ENCODE measurements around the gene FBXL5. TPM values are rescaled to one million over a fixed set of nuclear protein-coding genes. Genes with fewer than 3 reads are reported as not detected.

The FBXL5 gene
- total RNA-seq, 1 donor from 2014 or later = 92.2 TPM

GRCh38 chr4:15558561-15558960 lies 96.6 kb downstream of the FBXL5 start:
- Mint-ChIP-seq H3K4me1 (ENCODE audit: low read depth, unreplicated experiment) (no peaks in the 10 kb centered on the region), H3K27ac (ENCODE audit: unreplicated experiment) (no peak overlapping the region), H3K9me3 (ENCODE audit: unreplicated experiment) (no peaks in the 10 kb centered on the region), H3K36me3 (ENCODE audit: low read depth, unreplicated experiment) (peaks cover 29% of the 10 kb centered on the region), H3K4me3 (ENCODE audit: unreplicated experiment) (no peak overlapping the region), H3K27me3 (ENCODE audit: low read depth, unreplicated experiment) (no peaks in the 10 kb centered on the region)
- Histone ChIP-seq H3K79me2 (ENCODE audit: insufficient read depth, low read length) (no peaks in the 10 kb centered on the region), H3K4me2 (ENCODE audit: low read length) (no peak overlapping the region), H3K36me3 (ENCODE audit: insufficient read depth, low read length) (peaks cover 18% of the 10 kb centered on the region), H3K27me3 (ENCODE audit: insufficient read depth, low read length) (no peaks in the 10 kb centered on the region), H3K9ac (ENCODE audit: low read length) (no peak overlapping the region), H4K20me1 (ENCODE audit: insufficient read depth, low read length) (no peaks in the 10 kb centered on the region), H3K9me3 (ENCODE audit: insufficient read depth, low read depth, low read length) (no peaks in the 10 kb centered on the region), H3K4me1 (ENCODE audit: insufficient read depth, low read length) (no peaks in the 10 kb centered on the region), H3K4me3 (ENCODE audit: insufficient read depth, low read depth, low read length) (no peak overlapping the region), H2AFZ (ENCODE audit: low read depth, low read length) (no peak overlapping the region), H3K27ac (ENCODE audit: low read depth, low read length) (no peak overlapping the region)
- FAIRE-seq = no peak
- TF ChIP-seq EZH2 (IDR thresholded peaks at IDR 0.05; ENCODE audit: insufficient read depth, low read length) (no peak), CTCF (IDR thresholded peaks at IDR 0.05; ENCODE audit: insufficient read depth, low read depth, low read length) (no peak)
- no peak for DNase-seq (ENCODE audit: low read depth)

- no peak overlapping the region for H3K4me3 ChIP-seq (ENCODE audit: insufficient read depth, low read depth, low read length)
- FAIRE-seq = no peak
- Mint-ChIP-seq H3K4me3 (ENCODE audit: unreplicated experiment) (no peak overlapping the region), H3K27ac (ENCODE audit: unreplicated experiment) (no peak overlapping the region), H3K36me3 (ENCODE audit: low read depth, unreplicated experiment) (peaks cover 24% of the 10 kb centered on the region), H3K4me1 (ENCODE audit: low read depth, unreplicated experiment) (no peaks in the 10 kb centered on the region), H3K27me3 (ENCODE audit: low read depth, unreplicated experiment) (no peaks in the 10 kb centered on the region), H3K9me3 (ENCODE audit: unreplicated experiment) (no peaks in the 10 kb centered on the region)
- no peak overlapping the region for H3K4me2 ChIP-seq (ENCODE audit: low read length)
- no peaks in the 10 kb centered on the region for H3K79me2 ChIP-seq (ENCODE audit: insufficient read depth, low read length)
- no peak overlapping the region for H2AFZ ChIP-seq (ENCODE audit: low read depth, low read length)
- H3K27ac ChIP-seq (ENCODE audit: low read depth, low read length) = no peak overlapping the region
- no peaks in the 10 kb centered on the region for H3K27me3 ChIP-seq (ENCODE audit: insufficient read depth, low read length)
- H3K36me3 ChIP-seq (ENCODE audit: insufficient read depth, low read length) = peaks cover 16% of the 10 kb centered on the region
- no peak overlapping the region for H3K9ac ChIP-seq (ENCODE audit: low read length)
- H4K20me1 ChIP-seq (ENCODE audit: insufficient read depth, low read length) = no peaks in the 10 kb centered on the region
- no peaks in the 10 kb centered on the region for H3K9me3 ChIP-seq (ENCODE audit: insufficient read depth, low read depth, low read length)
- no peak for DNase-seq (ENCODE audit: low read depth)
- no peaks in the 10 kb centered on the region for H3K4me1 ChIP-seq (ENCODE audit: insufficient read depth, low read length)
- no peak for TF ChIP-seq CTCF (IDR thresholded peaks at IDR 0.05; ENCODE audit: insufficient read depth, low read depth, low read length)
- no peak for TF ChIP-seq EZH2 (IDR thresholded peaks at IDR 0.05; ENCODE audit: insufficient read depth, low read length)
Measured at GRCh38 chr4:15557786-15558550, 97.2 kb downstream of the FBXL5 start.

- H3K4me1 ChIP-seq (ENCODE audit: insufficient read depth, low read length) = no peaks in the 10 kb centered on the region
- FAIRE-seq (no peak), DNase-seq (ENCODE audit: low read depth) (no peak)
- H3K9me3 ChIP-seq (ENCODE audit: insufficient read depth, low read depth, low read length) = no peaks in the 10 kb centered on the region
- H2AFZ ChIP-seq (ENCODE audit: low read depth, low read length) = no peak overlapping the region
- peaks cover 22% of the 10 kb centered on the region for H3K36me3 Mint-ChIP-seq (ENCODE audit: low read depth, unreplicated experiment)
- H3K4me3 ChIP-seq (ENCODE audit: insufficient read depth, low read depth, low read length) = no peak overlapping the region
- H3K9me3 Mint-ChIP-seq (ENCODE audit: unreplicated experiment) = no peaks in the 10 kb centered on the region
- TF ChIP-seq CTCF (IDR thresholded peaks at IDR 0.05; ENCODE audit: insufficient read depth, low read depth, low read length) (no peak), EZH2 (IDR thresholded peaks at IDR 0.05; ENCODE audit: insufficient read depth, low read length) (no peak)
- H3K4me1 Mint-ChIP-seq (ENCODE audit: low read depth, unreplicated experiment) = no peaks in the 10 kb centered on the region
- H3K27me3 ChIP-seq (ENCODE audit: insufficient read depth, low read length) = no peaks in the 10 kb centered on the region
- H3K4me2 ChIP-seq (ENCODE audit: low read length) = no peak overlapping the region
- H3K27ac ChIP-seq (ENCODE audit: low read depth, low read length) = no peak overlapping the region
- no peaks in the 10 kb centered on the region for H3K27me3 Mint-ChIP-seq (ENCODE audit: low read depth, unreplicated experiment)
- no peak overlapping the region for H3K27ac Mint-ChIP-seq (ENCODE audit: unreplicated experiment)
- peaks cover 16% of the 10 kb centered on the region for H3K36me3 ChIP-seq (ENCODE audit: insufficient read depth, low read length)
- H3K4me3 Mint-ChIP-seq (ENCODE audit: unreplicated experiment) = no peak overlapping the region
- no peaks in the 10 kb centered on the region for H4K20me1 ChIP-seq (ENCODE audit: insufficient read depth, low read length)
- no peak overlapping the region for H3K9ac ChIP-seq (ENCODE audit: low read length)
- no peaks in the 10 kb centered on the region for H3K79me2 ChIP-seq (ENCODE audit: insufficient read depth, low read length)
Measured at GRCh38 chr4:15556511-15557092, 98.6 kb downstream of the FBXL5 start.

All from astrocyte (in vitro differentiated cells and primary cell).